HG03354 (cell line): ENCODE data around the gene WWOX.

Source experiments
- ATAC-seq: cut with Tn5 transposase; IDR thresholded peaks from one replicate; pipeline ENCODE4 v1.9.1; 2021; ENCODE audit warnings: mild to moderate bottlenecking; ENCODE audit not compliant: unreplicated experiment, poor library complexity, severe bottlenecking

The WWOX gene

GRCh38 chr16:78780808-78781207 is 681.4 kb downstream of the WWOX start:
- no peak for ATAC-seq

GRCh38 chr16:78782572-78782971 is 683.1 kb downstream of the WWOX start:
- no peak for ATAC-seq

GRCh38 chr16:78783570-78784079 is 684.2 kb downstream of the WWOX start:
- ATAC-seq: no peak

- no peak for ATAC-seq
These were observed 685.3 kb downstream of the WWOX start for GRCh38 chr16:78784771-78785170.

- no peak for ATAC-seq
These were observed 685.8 kb downstream of the WWOX start for GRCh38 chr16:78785218-78785617.

GRCh38 chr16:78786635-78787034 is 687.2 kb downstream of the WWOX start:
- no peak for ATAC-seq

- no peak for ATAC-seq
These were observed 688.8 kb downstream of the WWOX start for GRCh38 chr16:78788276-78788675.

GRCh38 chr16:78788696-78789095 is 689.2 kb downstream of the WWOX start:
- ATAC-seq: no peak

- no peak for ATAC-seq
These were observed 690.1 kb downstream of the WWOX start for GRCh38 chr16:78789561-78789960.

- ATAC-seq: no peak
These were observed 691.6 kb downstream of the WWOX start for GRCh38 chr16:78791011-78791410.

GRCh38 chr16:78791926-78792325 is 692.5 kb downstream of the WWOX start:
- no peak for ATAC-seq

GRCh38 chr16:78792952-78793351 is 693.5 kb downstream of the WWOX start:
- ATAC-seq: no peak

GRCh38 chr16:78794581-78795250 is 695.3 kb downstream of the WWOX start:
- ATAC-seq: no peak

- ATAC-seq: no peak
These were observed 696.0 kb downstream of the WWOX start for GRCh38 chr16:78795433-78795832.

GRCh38 chr16:78796221-78796866 is 696.9 kb downstream of the WWOX start:
- ATAC-seq: peak; percentile 80

- ATAC-seq: no peak
These were observed 700.0 kb downstream of the WWOX start for GRCh38 chr16:78799429-78799828.

GRCh38 chr16:78800523-78800922 is 701.1 kb downstream of the WWOX start:
- no peak for ATAC-seq

- no peak for ATAC-seq
These were observed 704.7 kb downstream of the WWOX start for GRCh38 chr16:78804058-78804735.

GRCh38 chr16:78805556-78805955 is 706.1 kb downstream of the WWOX start:
- ATAC-seq: no peak

- ATAC-seq: no peak
These were observed 711.8 kb downstream of the WWOX start for GRCh38 chr16:78811247-78811646.

GRCh38 chr16:78812582-78812981 is 713.1 kb downstream of the WWOX start:
- ATAC-seq: no peak
